OCI-LY3 (cell line): Measurements from ENCODE around the gene TPMT.

ENCODE experiments used
- H2AFZ ChIP-seq: fragments of 200-600, 300-600 bp; shearing (Covaris generic); 2 replicates; pipeline ENCODE4 v1.6.0; 2014; ENCODE audit warnings: antibody characterized with exemption, low read depth, low read length
- H3K27ac ChIP-seq: fragments of 200-600, 300-600 bp; sonication (generic); 2 replicates; pipeline ENCODE4 v1.5.1; 2014; ENCODE audit warnings: mild to moderate bottlenecking, low read length, moderate library complexity, mixed read lengths
- H3K27me3 ChIP-seq: fragments of 200-600, 300-600 bp; sonication (generic); 2 replicates; pipeline ENCODE4 v1.6.1; 2014; ENCODE audit warnings: low read depth, low read length, mixed read lengths
- H3K36me3 ChIP-seq: fragments of 200-600, 300-600 bp; sonication (generic); replicated peaks from 2 replicates; pipeline ENCODE3; 2014; ENCODE audit warnings: low read depth, low read length, mixed read lengths
- H3K4me1 ChIP-seq: fragments of 300-600, 200-600 bp; sonication (generic); 2 replicates; pipeline ENCODE4 v1.6.1; 2014; ENCODE audit warnings: low read length, mixed read lengths
- H3K4me2 ChIP-seq: fragments of 200-600, 300-600 bp; sonication (generic); 2 replicates; pipeline ENCODE4 v1.6.1; 2014; ENCODE audit warnings: low read length, mixed read lengths
- H3K4me3 ChIP-seq: fragments of 300-600, 200-600 bp; sonication (generic); 2 replicates; pipeline ENCODE4 v1.5.1; 2014; ENCODE audit warnings: antibody characterized with exemption, mild to moderate bottlenecking, low read length, moderate library complexity
- H3K79me2 ChIP-seq: fragments of 300-600, 200-600 bp; shearing (Covaris generic); 2 replicates; pipeline ENCODE4 v1.6.1; 2014; ENCODE audit warnings: mild to moderate bottlenecking, low read length, mixed read lengths
- H3K9ac ChIP-seq: fragments of 300-600, 200-600 bp; shearing (Covaris generic); 2 replicates; pipeline ENCODE4 v1.6.0; 2014; ENCODE audit warnings: mild to moderate bottlenecking, low read length, moderate library complexity
- H3K9me3 ChIP-seq: fragments of 200-600, 300-600 bp; shearing (Covaris generic); 2 replicates; pipeline ENCODE4 v1.6.1; 2014; ENCODE audit warnings: low read length, mixed read lengths; ENCODE audit not compliant: insufficient read depth
- H4K20me1 ChIP-seq: fragments of 200-600, 300-600 bp; sonication (generic); 2 replicates; pipeline ENCODE4 v1.6.1; 2016; ENCODE audit warnings: low read length, mixed read lengths; ENCODE audit not compliant: insufficient read depth
- CTCF ChIP-seq: fragments of 200-600, 300-600 bp; sonication (generic); IDR thresholded peaks from 2 replicates; pipeline ENCODE4 v1.5.1; 2014; ENCODE audit warnings: antibody characterized with exemption, low read length, low read depth
- EZH2phosphoT487 ChIP-seq: fragments of 200-600 bp; shearing (Covaris generic); IDR thresholded peaks from 2 replicates; pipeline ENCODE4 v1.6.1; 2018; ENCODE audit warnings: antibody characterized with exemption, mixed run types, low read depth

TPMT gene

GRCh38 chr6:18132346-18132745 is 22.5 kb downstream of the TPMT start:
- Histone ChIP-seq H2AFZ (no peak overlapping the region), H3K4me3 (no peak overlapping the region), H4K20me1 (no peaks in the 10 kb centered on the region), H3K79me2 (no peaks in the 10 kb centered on the region), H3K27ac (no peak overlapping the region), H3K9me3 (no peaks in the 10 kb centered on the region), H3K36me3 (no peaks in the 10 kb centered on the region), H3K4me2 (no peak overlapping the region), H3K9ac (no peak overlapping the region), H3K27me3 (no peaks in the 10 kb centered on the region), H3K4me1 (peaks cover 5% of the 10 kb centered on the region; the same call in 1 of the 2 replicates)
- TF ChIP-seq EZH2phosphoT487 = no peak
- TF ChIP-seq CTCF = no peak

- Histone ChIP-seq H3K4me2 (no peak overlapping the region), H3K9ac (no peak overlapping the region), H3K4me1 (no peaks in the 10 kb centered on the region), H3K79me2 (no peaks in the 10 kb centered on the region), H3K9me3 (no peaks in the 10 kb centered on the region), H4K20me1 (no peaks in the 10 kb centered on the region), H3K27me3 (no peaks in the 10 kb centered on the region), H3K36me3 (no peaks in the 10 kb centered on the region), H3K27ac (no peak overlapping the region), H2AFZ (no peak overlapping the region), H3K4me3 (no peak overlapping the region)
- TF ChIP-seq CTCF (no peak), EZH2phosphoT487 (no peak)
Measured at GRCh38 chr6:18126121-18126520, 28.8 kb downstream of the TPMT start.

- Histone ChIP-seq H3K79me2 (no peaks in the 10 kb centered on the region), H3K4me2 (no peak within 1 kb of the TSS), H3K27ac (no peak within 1 kb of the TSS), H2AFZ (no peak within 1 kb of the TSS), H3K4me3 (no peak within 1 kb of the TSS), H4K20me1 (no peaks in the 10 kb centered on the region), H3K9me3 (no peaks in the 10 kb centered on the region), H3K9ac (no peak within 1 kb of the TSS), H3K4me1 (no peaks in the 10 kb centered on the region), H3K36me3 (no peaks in the 10 kb centered on the region), H3K27me3 (peaks cover 10% of the 10 kb centered on the region)
- TF ChIP-seq EZH2phosphoT487 (no peak), CTCF (peak; percentile 17; the same call in 1 of the 2 replicates)
Measured at GRCh38 chr6:18122128-18123093, 32.5 kb downstream of the TPMT start, which contains the start of gene NHLRC1. TSS of gene NHLRC1 (minus strand) at chr6:18122677. CDS start at chr6:18122606, 71 bp downstream.

- Histone ChIP-seq H3K4me3 (no peak overlapping the region), H3K9ac (no peak overlapping the region), H3K79me2 (no peaks in the 10 kb centered on the region), H3K9me3 (no peaks in the 10 kb centered on the region), H3K4me1 (no peaks in the 10 kb centered on the region), H4K20me1 (no peaks in the 10 kb centered on the region), H3K36me3 (no peaks in the 10 kb centered on the region), H3K27me3 (peaks cover 10% of the 10 kb centered on the region), H2AFZ (no peak overlapping the region), H3K4me2 (no peak overlapping the region), H3K27ac (no peak overlapping the region)
- TF ChIP-seq CTCF (peak; percentile 21; the same call in 1 of the 2 replicates), EZH2phosphoT487 (no peak)
Measured at GRCh38 chr6:18121580-18122127, 33.2 kb downstream of the TPMT start.
